ENCODE results near the gene PLAAT3.
"Not testable (repeated sequence)": the region's sequence is repeated elsewhere in the genome, so short reads cannot be mapped to it uniquely, and the experiment has no call there.

Gene PLAAT3

GRCh38 chr11:63551091-63551888 is 62.9 kb downstream of the PLAAT3 start:
- DNase-seq, result no peak
- TF ChIP-seq GATA1 (IDR thresholded peaks at IDR 0.05; ENCODE audit: low read depth, low read length), result no peak
- no peak for TF ChIP-seq POLR2A (IDR thresholded peaks at IDR 0.05; ENCODE audit: low read length)

GRCh38 chr11:63550156-63550700 is 64.0 kb downstream of the PLAAT3 start:
- not testable (repeated sequence) for DNase-seq

- no peak for DNase-seq
- TF ChIP-seq GATA1 (IDR thresholded peaks at IDR 0.05; ENCODE audit: low read depth, low read length), result no peak
- no peak for TF ChIP-seq POLR2A (IDR thresholded peaks at IDR 0.05; ENCODE audit: low read length)
Observed at GRCh38 chr11:63549411-63549810, 64.8 kb downstream of the PLAAT3 start.

GRCh38 chr11:63548178-63548577 is 66.1 kb downstream of the PLAAT3 start:
- TF ChIP-seq GATA1 (IDR thresholded peaks at IDR 0.05; ENCODE audit: low read depth, low read length) (no peak), POLR2A (IDR thresholded peaks at IDR 0.05; ENCODE audit: low read length) (no peak)
- no peak for DNase-seq

GRCh38 chr11:63547061-63547460 is 67.2 kb downstream of the PLAAT3 start:
- TF ChIP-seq POLR2A (IDR thresholded peaks at IDR 0.05; ENCODE audit: low read length) (no peak), GATA1 (IDR thresholded peaks at IDR 0.05; ENCODE audit: low read depth, low read length) (no peak)
- DNase-seq, result no peak

GRCh38 chr11:63543711-63544110 is 70.5 kb downstream of the PLAAT3 start:
- no peak for DNase-seq
- TF ChIP-seq POLR2A (IDR thresholded peaks at IDR 0.05; ENCODE audit: low read length) (no peak), GATA1 (IDR thresholded peaks at IDR 0.05; ENCODE audit: low read depth, low read length) (no peak)

GRCh38 chr11:63542506-63542905 is 71.7 kb downstream of the PLAAT3 start:
- not testable (repeated sequence) for DNase-seq

- DNase-seq, result no peak
- TF ChIP-seq GATA1 (IDR thresholded peaks at IDR 0.05; ENCODE audit: low read depth, low read length), result no peak
- no peak for TF ChIP-seq POLR2A (IDR thresholded peaks at IDR 0.05; ENCODE audit: low read length)
Observed at GRCh38 chr11:63537293-63538101, 76.7 kb downstream of the PLAAT3 start.

- TF ChIP-seq GATA1 (IDR thresholded peaks at IDR 0.05; ENCODE audit: low read depth, low read length), result no peak
- TF ChIP-seq POLR2A (IDR thresholded peaks at IDR 0.05; ENCODE audit: low read length), result no peak
- DNase-seq, result peak; percentile 33 to 60
Observed at GRCh38 chr11:63536669-63537292, 77.5 kb downstream of the PLAAT3 start, which contains the start of gene PLAAT4. Gene PLAAT4, plus strand, starts transcription at chr11:63536808. Its CDS starts 61 bp downstream, at chr11:63536869.

- no peak for TF ChIP-seq GATA1 (IDR thresholded peaks at IDR 0.05; ENCODE audit: low read depth, low read length)
- TF ChIP-seq POLR2A (IDR thresholded peaks at IDR 0.05; ENCODE audit: low read length), result no peak
- no peak for DNase-seq
Observed at GRCh38 chr11:63535734-63536133, 78.5 kb downstream of the PLAAT3 start.

- no peak for DNase-seq
- TF ChIP-seq POLR2A (IDR thresholded peaks at IDR 0.05; ENCODE audit: low read length) (no peak), GATA1 (IDR thresholded peaks at IDR 0.05; ENCODE audit: low read depth, low read length) (no peak)
Observed at GRCh38 chr11:63534895-63535461, 79.3 kb downstream of the PLAAT3 start.

- no peak for TF ChIP-seq POLR2A (IDR thresholded peaks at IDR 0.05; ENCODE audit: low read length)
- no peak for TF ChIP-seq GATA1 (IDR thresholded peaks at IDR 0.05; ENCODE audit: low read depth, low read length)
- no peak for DNase-seq
Observed at GRCh38 chr11:63534076-63534475, 80.2 kb downstream of the PLAAT3 start.

- no peak for DNase-seq
Observed at GRCh38 chr11:63532799-63533475, 81.3 kb downstream of the PLAAT3 start.

More at GRCh38 chr11:63532799-63533475, 81.3 kb downstream of the PLAAT3 start:
- TF ChIP-seq POLR2A (IDR thresholded peaks at IDR 0.05; ENCODE audit: low read length), result no peak
- no peak for TF ChIP-seq GATA1 (IDR thresholded peaks at IDR 0.05; ENCODE audit: low read depth, low read length)

Data from erythroblast (primary cell).